GM06990 (cell line): ENCODE data around the gene CLASP1.

ENCODE experiments used
- DNase-seq: peaks from one replicate; pipeline ENCODE4 v3.0.0-alpha.2; 2011; ENCODE audit not compliant: insufficient read length; ENCODE audit errors: extremely low read depth
- H3K27me3 ChIP-seq: replicated peaks from 2 replicates; pipeline ENCODE4 v1.6.0; 2011; ENCODE audit warnings: low read length; ENCODE audit not compliant: control insufficient read depth, insufficient read depth
- H3K36me3 ChIP-seq: 2 replicates; pipeline ENCODE4 v1.5.1; 2011; ENCODE audit warnings: low read length; ENCODE audit not compliant: control insufficient read depth, insufficient read depth
- H3K4me3 ChIP-seq: replicated peaks from 2 replicates; pipeline ENCODE4 v1.5.1; 2011; ENCODE audit warnings: low read depth, mild to moderate bottlenecking, control low read depth, low read length
- TF ChIP-seq, protein P1 (sequence below): IDR thresholded peaks from 2 replicates; pipeline ENCODE4 v1.5.1; 2011; ENCODE audit warnings: low read length, control low read depth, mild to moderate bottlenecking, inconsistent platforms; ENCODE audit not compliant: insufficient read depth, poor library complexity, severe bottlenecking

The CLASP1 gene

DNA sequence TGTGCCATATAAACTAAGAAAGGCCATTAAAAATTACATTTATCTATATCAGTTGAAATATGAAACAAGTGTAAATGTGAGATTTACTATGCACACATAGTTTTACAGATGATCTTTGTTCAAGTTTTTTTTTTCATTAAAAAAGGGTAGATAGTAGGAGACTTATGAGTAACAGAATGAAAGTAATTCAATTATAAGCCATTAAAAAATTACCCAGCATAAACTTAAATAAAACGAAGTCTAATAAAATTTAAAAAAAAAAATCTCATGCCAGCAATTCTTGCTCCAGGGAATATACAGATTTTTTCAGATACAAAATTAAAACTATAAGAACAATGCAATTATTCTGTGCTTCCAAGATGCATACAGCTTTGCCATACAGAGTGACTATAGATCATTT, 236.9 kb downstream of the CLASP1 start:
- Histone ChIP-seq H3K27me3 (no peaks in the 10 kb centered on the region), H3K4me3 (no peak overlapping the region), H3K36me3 (peaks cover 12% of the 10 kb centered on the region)
- TF ChIP-seq, protein P1, sequence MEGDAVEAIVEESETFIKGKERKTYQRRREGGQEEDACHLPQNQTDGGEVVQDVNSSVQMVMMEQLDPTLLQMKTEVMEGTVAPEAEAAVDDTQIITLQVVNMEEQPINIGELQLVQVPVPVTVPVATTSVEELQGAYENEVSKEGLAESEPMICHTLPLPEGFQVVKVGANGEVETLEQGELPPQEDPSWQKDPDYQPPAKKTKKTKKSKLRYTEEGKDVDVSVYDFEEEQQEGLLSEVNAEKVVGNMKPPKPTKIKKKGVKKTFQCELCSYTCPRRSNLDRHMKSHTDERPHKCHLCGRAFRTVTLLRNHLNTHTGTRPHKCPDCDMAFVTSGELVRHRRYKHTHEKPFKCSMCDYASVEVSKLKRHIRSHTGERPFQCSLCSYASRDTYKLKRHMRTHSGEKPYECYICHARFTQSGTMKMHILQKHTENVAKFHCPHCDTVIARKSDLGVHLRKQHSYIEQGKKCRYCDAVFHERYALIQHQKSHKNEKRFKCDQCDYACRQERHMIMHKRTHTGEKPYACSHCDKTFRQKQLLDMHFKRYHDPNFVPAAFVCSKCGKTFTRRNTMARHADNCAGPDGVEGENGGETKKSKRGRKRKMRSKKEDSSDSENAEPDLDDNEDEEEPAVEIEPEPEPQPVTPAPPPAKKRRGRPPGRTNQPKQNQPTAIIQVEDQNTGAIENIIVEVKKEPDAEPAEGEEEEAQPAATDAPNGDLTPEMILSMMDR = no peak
- no peak for DNase-seq

DNA sequence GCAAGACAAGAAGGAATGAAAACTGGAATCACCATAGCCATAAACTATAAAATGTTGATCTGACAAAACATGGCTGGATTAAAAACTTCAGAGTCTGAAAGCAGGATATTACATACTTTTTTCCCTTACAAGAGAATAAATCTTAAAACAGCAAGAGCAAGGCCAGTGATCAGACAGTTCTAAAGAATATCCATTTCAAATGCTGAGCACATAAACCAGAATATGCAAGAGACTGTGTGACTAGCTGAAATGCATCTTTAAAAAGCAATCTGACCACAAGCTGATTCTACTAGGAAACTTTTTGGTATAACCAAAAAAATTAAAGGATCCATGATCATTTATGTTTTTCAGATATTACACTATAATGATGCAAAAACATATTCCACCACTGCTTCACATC, 239.3 kb downstream of the CLASP1 start:
- Histone ChIP-seq H3K27me3 (no peaks in the 10 kb centered on the region), H3K4me3 (no peak overlapping the region), H3K36me3 (peaks cover 15% of the 10 kb centered on the region)
- TF ChIP-seq, protein P1 = no peak
- no peak for DNase-seq

DNA sequence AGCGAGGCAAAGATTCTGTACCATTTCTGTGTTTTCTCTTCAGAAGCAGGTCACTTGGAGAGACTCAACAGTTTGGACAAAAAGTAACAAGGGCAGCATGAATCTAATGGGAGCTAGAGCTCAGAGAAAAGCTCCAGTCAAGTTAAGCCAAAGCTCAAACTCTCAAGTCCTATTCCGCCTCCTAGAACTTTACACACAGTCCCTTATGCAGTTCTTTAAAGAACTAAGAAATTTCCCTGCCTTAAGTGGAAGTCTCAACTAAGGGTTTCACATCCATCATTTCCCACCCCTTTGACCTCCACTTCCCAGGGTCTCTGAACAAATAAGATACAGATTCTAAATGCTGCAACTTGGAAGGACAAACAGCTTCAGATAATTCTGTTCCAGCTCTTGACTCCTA, 239.9 kb downstream of the CLASP1 start:
- Histone ChIP-seq H3K4me3 (no peak overlapping the region), H3K36me3 (peaks cover 15% of the 10 kb centered on the region), H3K27me3 (no peaks in the 10 kb centered on the region)
- DNase-seq = no peak
- TF ChIP-seq, protein P1 = no peak

DNA sequence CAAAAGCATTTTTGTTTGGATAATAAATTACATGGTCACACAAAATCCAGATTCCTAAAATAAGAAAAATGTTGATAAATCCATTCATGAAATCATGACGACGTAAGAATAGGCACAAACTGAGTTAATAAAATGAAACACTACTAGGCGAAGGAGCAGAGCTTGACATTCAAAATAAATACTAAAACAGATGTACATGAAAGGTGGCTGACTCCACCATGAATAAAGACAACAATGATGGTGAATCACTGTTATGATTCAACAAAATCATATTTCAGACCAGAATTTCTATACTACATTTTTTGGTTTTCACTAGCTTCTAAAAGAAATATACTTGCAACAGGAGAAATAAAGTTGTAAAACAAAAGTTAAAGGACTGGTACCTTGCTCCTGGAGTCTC, 240.6 kb downstream of the CLASP1 start:
- Histone ChIP-seq H3K36me3 (peaks cover 14% of the 10 kb centered on the region), H3K4me3 (no peak overlapping the region), H3K27me3 (no peaks in the 10 kb centered on the region)
- no peak for DNase-seq
- TF ChIP-seq, protein P1 = no peak

DNA sequence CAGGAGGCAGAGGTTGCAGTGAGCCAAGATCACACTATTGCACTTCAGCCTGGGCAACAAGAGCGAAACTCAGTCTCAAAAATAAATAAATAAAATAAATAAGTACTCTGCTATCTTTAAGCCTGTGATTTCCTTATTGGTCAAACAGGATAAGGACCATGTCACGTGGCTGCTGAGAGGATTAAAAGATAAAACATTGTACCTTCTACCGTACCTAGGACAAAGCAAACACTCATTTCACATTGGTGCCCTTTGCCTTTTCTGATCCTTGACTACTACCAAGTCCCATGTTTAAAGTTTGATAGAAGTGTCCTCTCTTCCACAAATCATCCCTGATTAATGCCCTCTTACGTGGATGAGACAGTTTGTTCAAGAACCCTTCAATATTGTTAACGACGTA, 244.0 kb downstream of the CLASP1 start:
- no peak for DNase-seq
- TF ChIP-seq, protein P1 = no peak
- peaks cover 16% of the 10 kb centered on the region for H3K36me3 ChIP-seq
- no peak overlapping the region for H3K4me3 ChIP-seq
- no peaks in the 10 kb centered on the region for H3K27me3 ChIP-seq

DNA sequence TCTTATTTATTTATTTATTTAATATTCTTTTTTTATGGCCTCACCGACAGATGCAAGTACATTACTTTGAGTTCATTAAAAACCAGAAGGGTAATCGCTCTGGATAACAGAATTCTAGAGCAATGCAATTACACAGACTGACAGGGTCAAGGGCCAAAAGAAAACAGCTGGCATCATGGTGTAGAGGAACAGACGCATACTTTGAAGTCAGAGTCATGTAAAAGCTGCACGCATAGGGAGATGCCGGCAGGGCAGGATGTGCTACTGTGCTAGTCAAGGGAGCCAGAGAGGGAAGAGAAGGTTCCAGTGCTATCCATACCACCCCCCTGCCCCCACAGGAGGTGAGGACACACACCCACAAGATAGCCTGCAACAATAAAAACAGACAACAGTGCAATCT, 249.1 kb downstream of the CLASP1 start:
- Histone ChIP-seq H3K36me3 (peaks cover 15% of the 10 kb centered on the region), H3K27me3 (no peaks in the 10 kb centered on the region), H3K4me3 (no peak overlapping the region)
- DNase-seq = no peak
- TF ChIP-seq, protein P1 = no peak
